Spleen (tissue), 7 donors: Measurements from ENCODE around the gene LZTFL1.

Experiments
- CTCF ChIP-seq, 11 experiments: fragments of 200-600 bp in 7 of 11; fragments of 450-650 bp in 4 of 11; sonication (generic) in 4 of 11; IDR thresholded peaks in 8 of 11; conservative IDR thresholded peaks in 3 of 11; 1 replicate in 7 of 11; 2 replicates in 4 of 11; pipeline versions ENCODE4 v1.4.0 to v1.8.0; 2016 to 2021; ENCODE audit warnings: antibody characterized with exemption in 11 of 11, inconsistent platforms in 4 of 11, mild to moderate bottlenecking in 1 of 11
- POLR2A ChIP-seq, 3 donors: fragments of 450-650 bp; IDR thresholded peaks; one replicate each; pipeline ENCODE4 v1.5.1; 2017; ENCODE audit warnings: antibody characterized with exemption in 3 of 3, mild to moderate bottlenecking in 1 of 3
- POLR2AphosphoS5 ChIP-seq, 3 donors: sonication (generic); formaldehyde crosslinking; IDR thresholded peaks; one replicate each; pipeline ENCODE4 v1.5.1; 2017; ENCODE audit warnings: antibody characterized with exemption in 3 of 3
- donor health status: DM: no; HTN: no; CAD: no; lungs with moderate emphysema.
- donor health status: DM: no; HTN: no; CAD: no.
- donor health status: DM: no; HTN: no; CAD: no.

- TF ChIP-seq POLR2A (IDR thresholded peaks at IDR 0.05) (no peak), CTCF (IDR thresholded peaks at IDR 0.05 in 8 of 11, conservative IDR thresholded peaks at IDR 0.05 in 3 of 11) (no peak), POLR2AphosphoS5 (IDR thresholded peaks at IDR 0.05) (no peak)
These were observed 45.4 kb upstream of the LZTFL1 start for GRCh38 chr3:45887285-45887684.
